HG02763 (cell line): Measurements from ENCODE around the gene ANGPT4.

ENCODE experiments used
- ATAC-seq: cut with Tn5 transposase; IDR thresholded peaks from one replicate; pipeline ENCODE4 v1.9.1; 2021; ENCODE audit warnings: mild to moderate bottlenecking, moderate library complexity; ENCODE audit not compliant: unreplicated experiment

The ANGPT4 gene, protein sequence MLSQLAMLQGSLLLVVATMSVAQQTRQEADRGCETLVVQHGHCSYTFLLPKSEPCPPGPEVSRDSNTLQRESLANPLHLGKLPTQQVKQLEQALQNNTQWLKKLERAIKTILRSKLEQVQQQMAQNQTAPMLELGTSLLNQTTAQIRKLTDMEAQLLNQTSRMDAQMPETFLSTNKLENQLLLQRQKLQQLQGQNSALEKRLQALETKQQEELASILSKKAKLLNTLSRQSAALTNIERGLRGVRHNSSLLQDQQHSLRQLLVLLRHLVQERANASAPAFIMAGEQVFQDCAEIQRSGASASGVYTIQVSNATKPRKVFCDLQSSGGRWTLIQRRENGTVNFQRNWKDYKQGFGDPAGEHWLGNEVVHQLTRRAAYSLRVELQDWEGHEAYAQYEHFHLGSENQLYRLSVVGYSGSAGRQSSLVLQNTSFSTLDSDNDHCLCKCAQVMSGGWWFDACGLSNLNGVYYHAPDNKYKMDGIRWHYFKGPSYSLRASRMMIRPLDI

DNA sequence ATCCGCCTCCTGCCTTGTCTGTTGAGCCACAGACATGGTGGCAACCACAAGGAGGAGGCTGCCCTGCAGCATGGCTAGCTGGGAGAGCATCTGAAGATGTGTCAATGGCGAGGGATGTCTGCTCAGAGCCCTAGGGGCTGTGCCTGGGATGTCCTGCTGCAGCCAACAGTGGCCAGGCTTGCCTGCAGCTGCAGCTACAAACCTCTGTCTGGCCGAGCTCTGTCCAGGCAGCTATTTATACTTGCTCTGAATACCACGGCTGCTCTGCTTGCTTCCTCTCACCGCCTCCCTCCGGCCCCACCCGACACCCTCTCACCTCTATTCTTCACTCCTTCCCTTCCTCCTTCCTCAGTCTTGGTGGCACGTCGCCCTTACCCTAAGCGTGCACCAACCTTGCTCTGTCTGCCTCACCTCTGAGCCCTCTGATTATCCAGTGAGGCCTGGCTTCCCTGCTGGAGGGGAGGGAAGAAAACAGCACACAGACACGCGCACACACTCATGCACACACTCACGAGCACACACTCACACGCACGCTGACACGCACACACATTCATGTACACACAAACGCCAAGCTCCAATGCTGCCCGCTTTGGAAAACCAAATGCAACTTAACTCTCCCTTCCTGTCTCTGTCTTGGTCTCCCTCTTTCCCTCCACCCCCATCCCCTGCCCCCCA lies at the start of gene ANGPT4:
Gene ANGPT4 (minus strand): TSS at position 210 of the 675 bp plus-strand sequence. CDS start 120 bp downstream, at position 90.
- no peak for ATAC-seq

- ATAC-seq = no peak
Measured at GRCh38 chr20:963795-964194, 47.7 kb upstream of the ANGPT4 start.

DNA sequence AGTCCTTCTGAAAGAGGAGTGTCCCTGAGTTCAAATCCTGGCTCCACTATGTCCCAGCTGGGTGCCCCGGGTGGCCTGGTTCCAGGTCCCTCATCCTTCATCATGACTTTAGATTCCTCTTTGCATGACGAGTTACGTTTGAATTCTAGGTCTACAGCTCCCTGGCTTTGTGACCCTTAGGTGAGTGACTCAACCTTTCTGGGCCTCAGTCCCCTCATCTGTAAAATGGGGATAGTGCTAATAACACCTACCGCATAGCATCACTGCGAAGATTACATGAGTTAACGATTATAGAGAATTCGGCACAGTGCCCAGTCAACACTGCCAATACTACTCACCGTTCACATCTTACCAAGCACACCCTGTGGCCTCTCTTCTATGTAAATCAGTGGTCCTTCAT lies 46.5 kb upstream of the ANGPT4 start:
- ATAC-seq = no peak

- no peak for ATAC-seq
Measured at GRCh38 chr20:962223-962622, 46.1 kb upstream of the ANGPT4 start.

DNA sequence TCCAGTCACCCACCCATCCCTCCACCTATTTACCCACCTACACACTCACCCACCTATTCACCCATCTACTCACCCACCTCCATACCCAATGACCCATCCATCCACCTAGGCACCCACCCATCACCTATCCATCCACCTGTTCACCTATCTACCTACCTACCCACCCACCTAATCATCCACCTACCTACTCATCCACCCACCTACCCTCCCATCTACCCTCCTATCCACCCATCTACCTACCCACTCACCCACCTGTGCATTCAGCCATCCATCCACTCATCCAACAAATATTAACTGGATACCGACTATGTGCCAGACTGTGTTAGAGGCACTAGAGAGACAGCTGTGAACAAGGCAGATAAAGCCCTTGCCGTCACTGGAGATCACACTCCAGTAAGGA lies 45.6 kb upstream of the ANGPT4 start:
- ATAC-seq = no peak

- ATAC-seq = no peak
Measured at GRCh38 chr20:959996-960615, 44.0 kb upstream of the ANGPT4 start.

GRCh38 chr20:958936-959815 lies 43.0 kb upstream of the ANGPT4 start:
- no peak for ATAC-seq

DNA sequence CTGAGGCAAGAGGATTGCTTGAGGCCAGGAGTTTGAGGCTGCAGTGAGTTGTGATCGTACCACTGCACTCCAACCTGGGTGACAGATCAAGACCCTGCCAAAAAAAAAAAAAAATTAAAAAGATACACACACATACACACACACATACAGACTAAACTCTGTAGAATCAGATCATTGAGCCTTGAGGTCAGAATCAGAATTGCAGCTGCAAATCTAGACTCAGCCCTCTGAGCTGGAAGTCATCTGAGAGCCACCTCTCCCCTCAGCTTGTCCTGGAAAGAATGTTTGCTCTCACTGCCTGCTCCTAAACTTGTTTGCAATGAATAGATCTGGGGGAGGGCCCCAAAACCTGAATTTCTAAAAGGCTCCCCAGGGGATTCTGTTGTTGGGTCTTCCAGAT lies 41.4 kb upstream of the ANGPT4 start:
- no peak for ATAC-seq

- no peak for ATAC-seq
Measured at GRCh38 chr20:956330-956951, 40.3 kb upstream of the ANGPT4 start.

GRCh38 chr20:955656-956055 lies 39.5 kb upstream of the ANGPT4 start:
- ATAC-seq = no peak

DNA sequence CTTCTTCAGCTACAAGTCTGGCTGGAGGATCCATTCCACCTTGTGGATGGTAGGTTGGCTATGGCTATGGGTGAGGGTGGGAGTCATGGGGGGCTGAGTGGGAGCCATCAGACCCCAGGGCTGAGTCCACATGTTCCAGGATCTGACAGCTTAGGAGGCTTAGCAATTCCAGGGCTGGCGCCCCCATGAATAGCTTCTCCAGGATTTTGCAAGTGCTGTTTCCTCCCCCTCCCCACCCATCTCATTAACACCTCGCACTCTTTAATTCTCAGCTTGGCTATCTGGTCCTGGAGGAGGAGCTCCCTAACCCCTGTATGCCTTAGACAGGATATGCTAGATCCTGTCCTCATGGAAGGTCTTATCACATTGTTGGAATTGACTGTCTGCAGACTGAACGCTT lies 39.0 kb upstream of the ANGPT4 start:
- no peak for ATAC-seq

GRCh38 chr20:953742-954141 lies 37.6 kb upstream of the ANGPT4 start:
- ATAC-seq = no peak

DNA sequence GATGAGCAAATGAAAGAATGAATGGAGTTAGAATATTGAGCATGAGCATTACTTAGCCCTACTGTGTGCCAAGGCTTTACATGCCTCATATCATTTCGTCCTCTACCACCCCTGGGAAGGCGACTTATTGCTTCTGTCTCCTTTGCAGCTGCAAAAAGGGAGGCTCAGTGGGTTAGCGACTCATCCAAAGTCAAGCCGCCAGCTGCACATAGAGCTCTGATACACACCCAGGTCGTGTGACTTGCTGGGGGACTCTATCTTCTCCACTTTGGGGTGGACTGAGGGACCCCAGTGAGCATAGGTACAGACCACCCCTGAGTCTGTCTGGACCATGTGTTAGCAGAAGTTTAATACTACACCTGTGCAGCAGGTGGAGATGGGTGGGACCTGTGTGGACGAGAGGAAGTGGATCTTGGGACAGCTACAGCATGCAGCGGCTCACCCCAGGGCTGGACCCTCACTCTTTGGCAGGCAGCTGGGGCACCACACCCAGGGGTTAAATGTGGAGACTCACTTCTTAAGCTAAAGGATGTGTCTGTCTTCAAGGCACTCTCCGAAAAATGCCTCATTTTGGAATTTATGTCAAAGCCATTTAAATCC lies 36.2 kb upstream of the ANGPT4 start:
- ATAC-seq = no peak

- no peak for ATAC-seq
Measured at GRCh38 chr20:951384-952169, 35.4 kb upstream of the ANGPT4 start.

DNA sequence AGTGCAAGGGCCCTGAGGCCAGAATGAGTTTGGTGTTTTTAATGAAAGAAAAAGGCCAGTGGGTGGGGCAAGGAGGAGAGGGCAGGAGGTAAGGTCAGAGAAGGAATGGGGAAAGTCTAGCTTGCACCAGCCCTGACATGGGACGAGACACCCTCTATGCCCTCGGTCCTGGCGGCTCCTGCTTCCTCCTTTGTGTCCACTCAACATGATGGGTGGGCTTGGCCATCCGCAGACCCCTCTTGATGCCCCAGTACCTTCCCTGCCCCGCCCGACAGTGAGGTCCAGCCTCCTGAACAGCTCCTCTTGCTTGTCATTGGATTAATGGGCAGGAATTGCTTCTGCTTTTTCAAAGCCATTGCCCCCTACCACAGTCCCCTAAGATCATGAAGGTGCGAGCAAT lies 33.6 kb upstream of the ANGPT4 start:
- ATAC-seq = no peak

GRCh38 chr20:946826-947225 lies 30.7 kb upstream of the ANGPT4 start:
- ATAC-seq = no peak

DNA sequence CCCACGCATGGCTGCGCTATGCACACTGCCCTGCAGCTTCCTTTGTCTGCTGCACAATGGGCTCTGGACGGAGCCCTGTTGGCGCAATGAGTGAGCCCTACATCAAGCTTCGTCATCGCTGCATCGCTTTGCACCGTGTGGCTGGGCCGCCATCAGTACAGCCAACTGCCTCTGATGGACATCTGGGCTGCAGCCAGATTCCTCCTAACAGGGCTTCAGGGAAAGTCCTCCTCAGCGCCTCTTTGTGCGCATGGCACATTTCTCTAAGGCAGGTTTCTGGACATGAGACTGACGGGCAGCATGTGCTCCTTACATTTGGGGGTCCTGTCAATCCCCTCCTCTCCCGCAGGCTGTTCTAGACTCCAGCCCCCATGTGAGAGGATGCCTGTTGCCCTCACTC lies 29.7 kb upstream of the ANGPT4 start:
- ATAC-seq = no peak

DNA sequence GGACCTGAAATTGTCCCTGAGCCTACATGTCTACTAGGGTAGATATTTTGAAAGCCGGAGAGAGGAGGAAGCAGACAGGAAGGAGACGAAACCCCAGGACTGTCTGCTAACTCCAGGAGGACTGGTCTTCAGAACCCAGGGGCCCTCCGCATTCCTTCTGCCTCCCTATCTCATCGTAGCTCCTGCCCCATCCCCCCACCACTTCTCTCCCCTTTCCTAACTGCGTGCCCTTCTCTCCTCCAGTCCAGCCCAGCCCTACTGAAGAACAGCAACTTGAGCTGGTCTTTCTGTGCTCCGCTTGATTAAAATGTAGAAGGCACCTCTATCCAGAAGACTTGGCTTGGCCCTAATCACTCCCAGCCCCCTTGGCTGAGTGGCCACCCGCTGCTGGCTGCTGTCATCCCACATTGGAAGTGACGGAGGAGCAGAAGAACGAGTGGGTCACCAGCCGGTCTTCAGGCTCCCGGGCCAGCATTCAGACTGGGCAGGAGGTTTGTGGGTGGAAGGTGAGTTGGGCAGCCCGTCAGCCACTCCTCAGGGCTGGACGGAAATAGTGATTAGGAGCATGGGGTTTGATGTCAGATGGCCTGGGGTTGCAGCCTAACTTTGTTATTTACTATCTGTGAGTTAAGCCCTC lies 28.8 kb upstream of the ANGPT4 start:
- no peak for ATAC-seq

DNA sequence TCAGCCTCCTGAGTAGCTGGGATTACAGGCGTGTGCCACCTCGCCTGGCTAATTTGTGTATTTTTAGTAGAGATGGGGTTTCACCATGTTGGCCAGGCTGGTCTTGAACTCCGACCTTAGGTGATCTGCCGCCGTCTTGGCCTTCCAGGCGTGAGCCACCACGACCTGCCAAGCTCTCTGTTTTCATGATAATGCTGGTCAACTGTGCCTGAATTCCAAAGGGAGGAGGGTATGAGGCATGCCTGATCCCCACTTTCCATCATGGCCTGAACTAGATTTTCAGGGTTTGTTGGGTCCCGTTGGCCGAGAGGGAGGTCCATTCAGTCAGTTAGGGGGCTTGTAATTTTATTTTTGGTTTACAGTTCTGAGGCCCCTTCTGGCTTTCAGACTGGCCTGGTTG lies 28.0 kb upstream of the ANGPT4 start:
- no peak for ATAC-seq
